DMS114 treated with DMSO at 0.1 percent for 48 hours (cell line): ENCODE results near the gene PCBD2.

ENCODE experiments used
- DNase-seq: peaks from one replicate; lab custom pipeline; 2025; ENCODE audit not compliant: unreplicated experiment; lab: John Stamatoyannopoulos, UW

Gene PCBD2

GRCh38 chr5:135004376-135004775 is 99.4 kb downstream of the PCBD2 start:
- DNase-seq, result no peak

- DNase-seq, result no peak
Measured at GRCh38 chr5:135005076-135005475, 100.1 kb downstream of the PCBD2 start.

- no peak for DNase-seq
Measured at GRCh38 chr5:135007305-135007704, 102.4 kb downstream of the PCBD2 start.

GRCh38 chr5:135007749-135008363 is 102.9 kb downstream of the PCBD2 start:
- DNase-seq, result no peak

- no peak for DNase-seq
Measured at GRCh38 chr5:135008556-135008955, 103.6 kb downstream of the PCBD2 start.

GRCh38 chr5:135008981-135009735 is 104.2 kb downstream of the PCBD2 start:
- DNase-seq, result no peak

GRCh38 chr5:135009736-135010501 is 105.0 kb downstream of the PCBD2 start:
- DNase-seq, result no peak

- no peak for DNase-seq
Measured at GRCh38 chr5:135010502-135011354, 105.8 kb downstream of the PCBD2 start.

GRCh38 chr5:135011355-135012032 is 106.6 kb downstream of the PCBD2 start:
- no peak for DNase-seq

GRCh38 chr5:135012033-135012588 is 107.2 kb downstream of the PCBD2 start:
- DNase-seq, result no peak
